GM23338 (cell line): ENCODE results near the gene CHMP1B. TPM values are rescaled to one million over a fixed set of nuclear protein-coding genes. Genes with fewer than 3 reads are reported as not detected.

Source experiments
- ATAC-seq: fragments of 200-7000 bp; cut with Tn5 transposase; 3 replicates; pipeline ENCODE4 v1.9.1; 2020
- DNase-seq: peaks from one replicate; pipeline ENCODE4 v3.0.0-alpha.2; 2015; ENCODE audit warnings: low spot score
- H2AFZ ChIP-seq: fragments of 200-600 bp; sonication (generic); 2 replicates; pipeline ENCODE4 v1.8.0; 2016; ENCODE audit warnings: antibody characterized with exemption, mild to moderate bottlenecking, moderate library complexity
- H3F3A ChIP-seq: fragments of 200-600 bp; sonication (generic); replicated peaks from 2 replicates; pipeline ENCODE4 v1.8.0; 2017; ENCODE audit warnings: antibody characterized with exemption, mixed run types, low read depth
- H3K27ac ChIP-seq: fragments of 200-600 bp; sonication (generic); 2 replicates; pipeline ENCODE4 v1.6.1; 2016; ENCODE audit warnings: low read depth
- H3K27me3 ChIP-seq: fragments of 200-600 bp; sonication (generic); 2 replicates; pipeline ENCODE4 v1.8.0; 2016; ENCODE audit warnings: mild to moderate bottlenecking, mixed run types, moderate library complexity; ENCODE audit not compliant: insufficient read depth
- H3K36me3 ChIP-seq: fragments of 200-600 bp; sonication (generic); 2 replicates; pipeline ENCODE4 v1.8.0; 2016; ENCODE audit warnings: mild to moderate bottlenecking; ENCODE audit not compliant: insufficient read depth
- H3K4me1 ChIP-seq: fragments of 200-600 bp; sonication (generic); 2 replicates; pipeline ENCODE4 v1.8.0; 2016; ENCODE audit warnings: mild to moderate bottlenecking, moderate library complexity; ENCODE audit not compliant: insufficient read depth
- H3K4me2 ChIP-seq: fragments of 200-600 bp; sonication (generic); 2 replicates; pipeline ENCODE4 v1.7.1; 2017; ENCODE audit warnings: mixed run types
- H3K4me3 ChIP-seq: fragments of 200-600 bp; sonication (generic); 2 replicates; pipeline ENCODE4 v1.6.1; 2016; ENCODE audit warnings: mixed run types
- H3K79me2 ChIP-seq: fragments of 200-600 bp; sonication (generic); replicated peaks from 2 replicates; pipeline ENCODE4 v1.8.0; 2017; ENCODE audit warnings: mild to moderate bottlenecking; ENCODE audit not compliant: insufficient read depth
- H3K9me2 ChIP-seq: fragments of 200-600 bp; sonication (generic); 2 replicates; pipeline ENCODE4 v1.8.0; 2017; ENCODE audit not compliant: insufficient read depth
- H4K20me1 ChIP-seq: fragments of 200-600 bp; sonication (generic); replicated peaks from 2 replicates; pipeline ENCODE4 v1.8.0; 2017; ENCODE audit warnings: mild to moderate bottlenecking; ENCODE audit not compliant: insufficient read depth
- H3K27ac Mint-ChIP-seq: 2 replicates; pipeline ENCODE4 v1.8.0; 2020; ENCODE audit warnings: inconsistent platforms, mild to moderate bottlenecking, moderate library complexity, mixed read lengths
- H3K27me3 Mint-ChIP-seq: 3 replicates; pipeline ENCODE4 v1.8.0; 2022; ENCODE audit warnings: low read depth, mild to moderate bottlenecking, moderate library complexity, mixed read lengths, inconsistent platforms; ENCODE audit not compliant: insufficient read depth, poor library complexity
- H3K36me3 Mint-ChIP-seq: 3 replicates; pipeline ENCODE4 v1.8.0; 2021; ENCODE audit warnings: low read depth, mild to moderate bottlenecking, inconsistent platforms, moderate library complexity, mixed read lengths
- H3K4me1 Mint-ChIP-seq: 3 replicates; pipeline ENCODE4 v1.8.0; 2020; ENCODE audit warnings: mild to moderate bottlenecking, inconsistent platforms, mixed read lengths
- H3K4me3 Mint-ChIP-seq: 3 replicates; pipeline ENCODE4 v1.8.0; 2021; ENCODE audit warnings: moderate library complexity, mild to moderate bottlenecking, inconsistent platforms, mixed read lengths
- H3K9me3 Mint-ChIP-seq: 3 replicates; pipeline ENCODE4 v1.8.0; 2020; ENCODE audit warnings: moderate library complexity, mild to moderate bottlenecking, inconsistent platforms, mixed read lengths
- CREB1 ChIP-seq: fragments of 250-450 bp; sonication (Bioruptor Pico); IDR thresholded peaks from 2 replicates; pipeline ENCODE4 v1.5.0; 2020; ENCODE audit warnings: low read depth, mild to moderate bottlenecking, moderate library complexity
- NANOG ChIP-seq: IDR thresholded peaks from 2 replicates; pipeline ENCODE4 v1.6.1; 2016; ENCODE audit warnings: antibody characterized with exemption, borderline replicate concordance
- POLR2AphosphoS5 ChIP-seq: IDR thresholded peaks from 2 replicates; pipeline ENCODE4 v1.6.1; 2016; ENCODE audit warnings: antibody characterized with exemption, low read depth
- STAT1 ChIP-seq: IDR thresholded peaks from one replicate; pipeline ENCODE4 v1.6.1; 2016; ENCODE audit warnings: antibody characterized with exemption; ENCODE audit not compliant: unreplicated experiment
- ZNF114 ChIP-seq: fragments of 250-450 bp; sonication (Bioruptor Pico); IDR thresholded peaks from 2 replicates; pipeline ENCODE4 v1.5.0; 2020; ENCODE audit warnings: mild to moderate bottlenecking, moderate library complexity
- ZNF331 ChIP-seq: fragments of 250-450 bp; sonication (Bioruptor Pico); IDR thresholded peaks from 2 replicates; pipeline ENCODE4 v1.5.0; 2020; ENCODE audit warnings: low read depth, mild to moderate bottlenecking, moderate library complexity
- polyA plus RNA-seq: library from polyadenylated mRNA; unstranded; fragments of >200 nt; fragmentation: Nextera tagmentation; extraction: Ambion mirVana; gene quantifications from 2 replicates; pipeline ENCODE4 v1.2.1, GENCODE V29; 2016
- total RNA-seq: library from RNA; depleted of rRNA; stranded (reverse); fragments of >200 nt; shearing (Covaris generic); gene quantifications from 2 replicates; pipeline ENCODE4 v1.2.3, GENCODE V29; 2014
- TF ChIP-seq, protein P1 (sequence below), 2 experiments: fragments of 200-600 bp in 1 of 2; sonication (generic) in 1 of 2; conservative IDR thresholded peaks; 2 replicates each; pipeline versions ENCODE4 v1.5.1 to v1.6.1; 2016 to 2017; ENCODE audit warnings: antibody characterized with exemption in 2 of 2, low read depth in 2 of 2, mild to moderate bottlenecking in 2 of 2, moderate library complexity in 1 of 2
- TF ChIP-seq, protein P2 (sequence below): IDR thresholded peaks from 2 replicates; pipeline ENCODE4 v1.6.1; 2016; ENCODE audit warnings: antibody characterized with exemption
- TF ChIP-seq, protein P3 (sequence below): fragments of 250-450 bp; sonication (Bioruptor Pico); IDR thresholded peaks from 2 replicates; pipeline ENCODE4 v1.5.0; 2020; ENCODE audit warnings: mild to moderate bottlenecking, moderate library complexity

CHMP1B gene
- total and polyA plus RNA-seq, 2 experiments from 2014 or later = 41.8 to 52.1 TPM

DNA sequence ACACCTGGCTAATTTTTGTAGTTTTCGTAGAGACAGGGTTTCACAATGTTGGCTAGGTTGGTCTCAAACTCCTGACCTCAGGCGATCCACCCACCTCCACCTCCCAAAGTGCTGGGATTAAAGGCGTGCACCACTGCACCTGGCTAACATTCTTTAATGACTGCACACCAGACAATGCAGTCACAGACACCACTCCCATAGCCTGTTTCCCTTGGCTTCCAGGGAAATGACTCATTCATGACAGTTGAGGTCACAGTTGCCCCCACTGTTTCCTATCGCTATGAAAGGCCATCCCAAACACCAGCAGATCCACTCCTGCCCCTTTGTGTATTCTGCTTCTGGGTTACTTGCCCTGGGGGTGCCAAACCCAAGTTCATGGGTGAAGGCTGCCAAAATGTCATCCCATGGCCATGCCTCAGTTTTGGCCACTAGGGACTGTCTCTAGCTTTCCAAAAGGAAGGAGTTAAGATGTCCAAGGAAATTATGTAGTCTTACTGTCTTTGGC is 8.7 kb downstream of the CHMP1B start:
- H3K4me3 Mint-ChIP-seq = no peak overlapping the region
- ATAC-seq = no peak
- H3K27me3 Mint-ChIP-seq = peaks cover 6% of the 10 kb centered on the region
- no peak overlapping the region for H3K4me3 ChIP-seq
- H3K4me1 ChIP-seq = peaks cover 19% of the 10 kb centered on the region
- H3K4me2 ChIP-seq = no peak overlapping the region
- no peaks in the 10 kb centered on the region for H4K20me1 ChIP-seq
- no peaks in the 10 kb centered on the region; the same call in 2 of the 3 replicates for H3K36me3 Mint-ChIP-seq
- no peak for DNase-seq
- H3K4me1 Mint-ChIP-seq = peaks cover 29% of the 10 kb centered on the region
- H3K9me3 Mint-ChIP-seq = no peaks in the 10 kb centered on the region
- H3K79me2 ChIP-seq = no peaks in the 10 kb centered on the region; the same call in 1 of the 2 replicates
- H3K27ac Mint-ChIP-seq = peak overlapping the region; percentile 22; the same call in 1 of the 2 replicates
- no peak overlapping the region for H3K27ac ChIP-seq
- no peaks in the 10 kb centered on the region for H3K36me3 ChIP-seq
- no peaks in the 10 kb centered on the region for H3F3A ChIP-seq
- no peak overlapping the region for H2AFZ ChIP-seq
- no peaks in the 10 kb centered on the region; the same call in 1 of the 2 replicates for H3K9me2 ChIP-seq
- no peak for TF ChIP-seq STAT1
- no peak for TF ChIP-seq CREB1 (CRISPR knock-in tag)
- TF ChIP-seq ZNF331 (CRISPR knock-in tag) = no peak
- TF ChIP-seq, protein P1, sequence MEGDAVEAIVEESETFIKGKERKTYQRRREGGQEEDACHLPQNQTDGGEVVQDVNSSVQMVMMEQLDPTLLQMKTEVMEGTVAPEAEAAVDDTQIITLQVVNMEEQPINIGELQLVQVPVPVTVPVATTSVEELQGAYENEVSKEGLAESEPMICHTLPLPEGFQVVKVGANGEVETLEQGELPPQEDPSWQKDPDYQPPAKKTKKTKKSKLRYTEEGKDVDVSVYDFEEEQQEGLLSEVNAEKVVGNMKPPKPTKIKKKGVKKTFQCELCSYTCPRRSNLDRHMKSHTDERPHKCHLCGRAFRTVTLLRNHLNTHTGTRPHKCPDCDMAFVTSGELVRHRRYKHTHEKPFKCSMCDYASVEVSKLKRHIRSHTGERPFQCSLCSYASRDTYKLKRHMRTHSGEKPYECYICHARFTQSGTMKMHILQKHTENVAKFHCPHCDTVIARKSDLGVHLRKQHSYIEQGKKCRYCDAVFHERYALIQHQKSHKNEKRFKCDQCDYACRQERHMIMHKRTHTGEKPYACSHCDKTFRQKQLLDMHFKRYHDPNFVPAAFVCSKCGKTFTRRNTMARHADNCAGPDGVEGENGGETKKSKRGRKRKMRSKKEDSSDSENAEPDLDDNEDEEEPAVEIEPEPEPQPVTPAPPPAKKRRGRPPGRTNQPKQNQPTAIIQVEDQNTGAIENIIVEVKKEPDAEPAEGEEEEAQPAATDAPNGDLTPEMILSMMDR (conservative IDR thresholded peaks at IDR 0.05; ENCODE audit: low read depth in 2 of 2) = peak; percentile 3 to 25; a peak in 1 of 4 replicates
- TF ChIP-seq ZNF114 = no peak
- no peak for TF ChIP-seq POLR2AphosphoS5
- TF ChIP-seq, protein P2, sequence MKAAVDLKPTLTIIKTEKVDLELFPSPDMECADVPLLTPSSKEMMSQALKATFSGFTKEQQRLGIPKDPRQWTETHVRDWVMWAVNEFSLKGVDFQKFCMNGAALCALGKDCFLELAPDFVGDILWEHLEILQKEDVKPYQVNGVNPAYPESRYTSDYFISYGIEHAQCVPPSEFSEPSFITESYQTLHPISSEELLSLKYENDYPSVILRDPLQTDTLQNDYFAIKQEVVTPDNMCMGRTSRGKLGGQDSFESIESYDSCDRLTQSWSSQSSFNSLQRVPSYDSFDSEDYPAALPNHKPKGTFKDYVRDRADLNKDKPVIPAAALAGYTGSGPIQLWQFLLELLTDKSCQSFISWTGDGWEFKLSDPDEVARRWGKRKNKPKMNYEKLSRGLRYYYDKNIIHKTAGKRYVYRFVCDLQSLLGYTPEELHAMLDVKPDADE = no peak
- H3K27me3 ChIP-seq = no peaks in the 10 kb centered on the region

DNA sequence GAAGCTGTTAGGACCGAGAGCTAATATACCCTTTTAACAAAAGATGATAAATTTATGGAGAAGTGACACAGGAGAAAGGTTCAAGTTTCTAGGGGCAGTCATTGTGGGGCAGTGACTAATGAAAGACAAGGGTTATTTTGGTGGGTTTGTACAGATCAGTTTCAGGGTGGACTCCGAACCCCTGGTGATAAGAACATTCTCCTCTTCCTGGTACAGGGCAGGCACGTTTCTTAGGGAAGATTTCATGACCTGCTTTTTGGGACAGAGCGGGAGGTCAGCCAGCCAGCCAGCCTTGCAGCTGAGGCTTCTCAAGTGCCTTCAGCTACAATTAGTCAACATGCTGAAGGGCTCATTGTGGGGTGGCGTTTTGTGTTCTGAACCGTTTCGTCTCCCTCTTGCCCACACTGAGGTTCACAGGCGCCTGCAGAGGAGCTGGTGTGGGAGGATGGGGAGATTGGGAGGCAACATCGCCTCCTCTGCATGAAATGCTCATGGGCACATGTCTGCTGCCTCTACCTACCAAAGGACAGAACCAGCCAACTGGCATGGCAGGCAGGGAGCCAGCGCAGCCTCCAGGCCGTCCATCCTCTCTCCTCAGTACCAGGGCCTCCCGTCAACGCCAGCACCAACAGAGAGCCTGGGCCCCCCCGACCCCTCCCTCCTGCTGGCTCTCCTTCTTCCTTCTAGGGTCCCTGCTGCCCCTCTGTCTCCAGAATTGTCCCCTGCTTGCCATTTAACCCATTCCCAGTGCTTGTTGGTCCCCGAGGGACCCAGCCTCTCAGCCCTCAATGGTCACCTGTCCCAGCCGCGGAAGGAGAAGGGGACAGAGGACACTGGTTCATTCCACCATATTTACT is 9.6 kb downstream of the CHMP1B start:
- DNase-seq (no peak), ATAC-seq (no peak)
- no peak overlapping the region for H3K27ac ChIP-seq
- no peaks in the 10 kb centered on the region; the same call in 1 of the 2 replicates for H3K79me2 ChIP-seq
- H3K27me3 ChIP-seq = no peaks in the 10 kb centered on the region
- H3K4me3 ChIP-seq = no peak overlapping the region
- H2AFZ ChIP-seq = no peak overlapping the region
- peaks cover 19% of the 10 kb centered on the region for H3K4me1 ChIP-seq
- no peak overlapping the region; the same call in 2 of the 3 replicates for H3K4me3 Mint-ChIP-seq
- H3K4me2 ChIP-seq = no peak overlapping the region
- H3K36me3 ChIP-seq = no peaks in the 10 kb centered on the region
- H3F3A ChIP-seq = no peaks in the 10 kb centered on the region
- peaks cover 29% of the 10 kb centered on the region for H3K4me1 Mint-ChIP-seq
- H3K9me2 ChIP-seq = no peaks in the 10 kb centered on the region; the same call in 1 of the 2 replicates
- H3K27ac Mint-ChIP-seq = no peak overlapping the region; the same call in 1 of the 2 replicates
- no peaks in the 10 kb centered on the region for H4K20me1 ChIP-seq
- no peaks in the 10 kb centered on the region for H3K9me3 Mint-ChIP-seq
- H3K36me3 Mint-ChIP-seq = no peaks in the 10 kb centered on the region; the same call in 1 of the 3 replicates
- H3K27me3 Mint-ChIP-seq = peaks cover 6% of the 10 kb centered on the region
- TF ChIP-seq, protein P3, sequence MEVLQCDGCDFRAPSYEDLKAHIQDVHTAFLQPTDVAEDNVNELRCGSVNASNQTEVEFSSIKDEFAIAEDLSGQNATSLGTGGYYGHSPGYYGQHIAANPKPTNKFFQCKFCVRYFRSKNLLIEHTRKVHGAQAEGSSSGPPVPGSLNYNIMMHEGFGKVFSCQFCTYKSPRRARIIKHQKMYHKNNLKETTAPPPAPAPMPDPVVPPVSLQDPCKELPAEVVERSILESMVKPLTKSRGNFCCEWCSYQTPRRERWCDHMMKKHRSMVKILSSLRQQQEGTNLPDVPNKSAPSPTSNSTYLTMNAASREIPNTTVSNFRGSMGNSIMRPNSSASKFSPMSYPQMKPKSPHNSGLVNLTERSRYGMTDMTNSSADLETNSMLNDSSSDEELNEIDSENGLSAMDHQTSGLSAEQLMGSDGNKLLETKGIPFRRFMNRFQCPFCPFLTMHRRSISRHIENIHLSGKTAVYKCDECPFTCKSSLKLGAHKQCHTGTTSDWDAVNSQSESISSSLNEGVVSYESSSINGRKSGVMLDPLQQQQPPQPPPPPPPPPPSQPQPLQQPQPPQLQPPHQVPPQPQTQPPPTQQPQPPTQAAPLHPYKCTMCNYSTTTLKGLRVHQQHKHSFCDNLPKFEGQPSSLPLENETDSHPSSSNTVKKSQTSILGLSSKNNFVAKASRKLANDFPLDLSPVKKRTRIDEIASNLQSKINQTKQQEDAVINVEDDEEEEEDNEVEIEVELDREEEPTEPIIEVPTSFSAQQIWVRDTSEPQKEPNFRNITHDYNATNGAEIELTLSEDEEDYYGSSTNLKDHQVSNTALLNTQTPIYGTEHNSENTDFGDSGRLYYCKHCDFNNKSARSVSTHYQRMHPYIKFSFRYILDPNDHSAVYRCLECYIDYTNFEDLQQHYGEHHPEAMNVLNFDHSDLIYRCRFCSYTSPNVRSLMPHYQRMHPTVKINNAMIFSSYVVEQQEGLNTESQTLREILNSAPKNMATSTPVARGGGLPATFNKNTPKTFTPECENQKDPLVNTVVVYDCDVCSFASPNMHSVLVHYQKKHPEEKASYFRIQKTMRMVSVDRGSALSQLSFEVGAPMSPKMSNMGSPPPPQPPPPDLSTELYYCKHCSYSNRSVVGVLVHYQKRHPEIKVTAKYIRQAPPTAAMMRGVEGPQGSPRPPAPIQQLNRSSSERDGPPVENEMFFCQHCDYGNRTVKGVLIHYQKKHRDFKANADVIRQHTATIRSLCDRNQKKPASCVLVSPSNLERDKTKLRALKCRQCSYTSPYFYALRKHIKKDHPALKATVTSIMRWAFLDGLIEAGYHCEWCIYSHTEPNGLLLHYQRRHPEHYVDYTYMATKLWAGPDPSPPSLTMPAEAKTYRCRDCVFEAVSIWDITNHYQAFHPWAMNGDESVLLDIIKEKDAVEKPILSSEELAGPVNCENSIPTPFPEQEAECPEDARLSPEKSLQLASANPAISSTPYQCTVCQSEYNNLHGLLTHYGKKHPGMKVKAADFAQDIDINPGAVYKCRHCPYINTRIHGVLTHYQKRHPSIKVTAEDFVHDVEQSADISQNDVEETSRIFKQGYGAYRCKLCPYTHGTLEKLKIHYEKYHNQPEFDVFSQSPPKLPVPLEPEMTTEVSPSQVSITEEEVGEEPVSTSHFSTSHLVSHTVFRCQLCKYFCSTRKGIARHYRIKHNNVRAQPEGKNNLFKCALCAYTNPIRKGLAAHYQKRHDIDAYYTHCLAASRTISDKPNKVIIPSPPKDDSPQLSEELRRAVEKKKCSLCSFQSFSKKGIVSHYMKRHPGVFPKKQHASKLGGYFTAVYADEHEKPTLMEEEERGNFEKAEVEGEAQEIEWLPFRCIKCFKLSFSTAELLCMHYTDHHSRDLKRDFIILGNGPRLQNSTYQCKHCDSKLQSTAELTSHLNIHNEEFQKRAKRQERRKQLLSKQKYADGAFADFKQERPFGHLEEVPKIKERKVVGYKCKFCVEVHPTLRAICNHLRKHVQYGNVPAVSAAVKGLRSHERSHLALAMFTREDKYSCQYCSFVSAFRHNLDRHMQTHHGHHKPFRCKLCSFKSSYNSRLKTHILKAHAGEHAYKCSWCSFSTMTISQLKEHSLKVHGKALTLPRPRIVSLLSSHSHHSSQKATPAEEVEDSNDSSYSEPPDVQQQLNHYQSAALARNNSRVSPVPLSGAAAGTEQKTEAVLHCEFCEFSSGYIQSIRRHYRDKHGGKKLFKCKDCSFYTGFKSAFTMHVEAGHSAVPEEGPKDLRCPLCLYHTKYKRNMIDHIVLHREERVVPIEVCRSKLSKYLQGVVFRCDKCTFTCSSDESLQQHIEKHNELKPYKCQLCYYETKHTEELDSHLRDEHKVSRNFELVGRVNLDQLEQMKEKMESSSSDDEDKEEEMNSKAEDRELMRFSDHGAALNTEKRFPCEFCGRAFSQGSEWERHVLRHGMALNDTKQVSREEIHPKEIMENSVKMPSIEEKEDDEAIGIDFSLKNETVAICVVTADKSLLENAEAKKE = no peak
- no peak for TF ChIP-seq NANOG
- TF ChIP-seq CREB1 (CRISPR knock-in tag) = no peak
- TF ChIP-seq POLR2AphosphoS5 = no peak
- TF ChIP-seq STAT1 = no peak
